OCI-LY7 (cell line): ENCODE data around the gene IZUMO4. TPM values are rescaled to one million over a fixed set of nuclear protein-coding genes. Genes with fewer than 3 reads are reported as not detected.

Experiments
- BruUV-seq: library from RNA; stranded (reverse); fragments of 400-500 nt; replicated peaks from 2 replicates; lab custom pipeline; 2021; lab: Mats Ljungman, UMichigan
- CTCF ChIA-PET: fragments of 300-600 bp; sonication (Branson Sonifier 250); formaldehyde crosslinking; loops from one replicate; lab custom pipeline; 2022; ENCODE audit warnings: antibody characterized with exemption; ENCODE audit not compliant: unreplicated experiment; lab: Charles Lee
- POLR2A ChIA-PET: fragments of 300-600 bp; sonication (Branson Sonifier 250); formaldehyde crosslinking; loops from one replicate; lab custom pipeline; 2022; ENCODE audit warnings: antibody characterized with exemption; lab: Charles Lee
- DNase-seq: peaks from one replicate; pipeline ENCODE4 v3.0.0-alpha.2; 2015; ENCODE audit warnings: low spot score
- H2AFZ ChIP-seq: fragments of 200-600 bp; sonication (generic), shearing (Covaris generic); 2 replicates; pipeline ENCODE4 v1.6.1; 2014; ENCODE audit warnings: mild to moderate bottlenecking, antibody characterized with exemption, low read length, moderate library complexity
- H3K27ac ChIP-seq: fragments of 200-600 bp; sonication (generic); 2 replicates; pipeline ENCODE4 v1.5.1; 2014; ENCODE audit warnings: mixed run types, low read depth, mild to moderate bottlenecking, moderate library complexity, low read length, inconsistent platforms; ENCODE audit not compliant: poor library complexity, severe bottlenecking
- H3K36me3 ChIP-seq: fragments of 200-600 bp; sonication (generic); 2 replicates; pipeline ENCODE4 v1.6.1; 2014; ENCODE audit warnings: mild to moderate bottlenecking, antibody characterized with exemption, low read length, moderate library complexity, mixed read lengths; ENCODE audit not compliant: insufficient read depth
- H3K4me1 ChIP-seq: fragments of 200-600 bp; sonication (generic); 2 replicates; pipeline ENCODE4 v1.5.1; 2014; ENCODE audit warnings: mild to moderate bottlenecking, low read length; ENCODE audit not compliant: insufficient read depth, poor library complexity, severe bottlenecking
- H3K4me2 ChIP-seq: fragments of 200-600 bp; sonication (generic); 2 replicates; pipeline ENCODE4 v1.6.1; 2014; ENCODE audit warnings: mild to moderate bottlenecking, low read length
- H3K4me3 ChIP-seq: fragments of 200-600 bp; sonication (generic); 2 replicates; pipeline ENCODE4 v1.5.1; 2014; ENCODE audit warnings: mild to moderate bottlenecking, low read depth, low read length; ENCODE audit not compliant: poor library complexity, severe bottlenecking
- H3K79me2 ChIP-seq: fragments of 200-600 bp; sonication (generic); 2 replicates; pipeline ENCODE4 v1.6.1; 2016; ENCODE audit warnings: low read depth, mild to moderate bottlenecking, low read length, moderate library complexity, mixed read lengths; ENCODE audit not compliant: insufficient read depth
- H3K9me2 ChIP-seq: fragments of 200-600 bp; sonication (generic); 2 replicates; pipeline ENCODE4 v1.6.1; 2016; ENCODE audit warnings: mild to moderate bottlenecking, low read length, mixed read lengths; ENCODE audit not compliant: insufficient read depth
- H3K9me3 ChIP-seq: fragments of 200-600 bp; sonication (generic); 2 replicates; pipeline ENCODE4 v1.6.1; 2014; ENCODE audit warnings: mild to moderate bottlenecking, mixed run types, low read length, mixed read lengths
- H4K20me1 ChIP-seq: fragments of 200-600 bp; sonication (generic); 2 replicates; pipeline ENCODE4 v1.6.1; 2014; ENCODE audit warnings: mild to moderate bottlenecking, antibody characterized with exemption, low read length, moderate library complexity, mixed read lengths; ENCODE audit not compliant: insufficient read depth
- EZH2phosphoT487 ChIP-seq: fragments of 200-600 bp; sonication (generic); IDR thresholded peaks from 2 replicates; pipeline ENCODE4 v1.6.1; 2018; ENCODE audit warnings: low read depth, borderline replicate concordance, mild to moderate bottlenecking, mixed run types, antibody characterized with exemption, low read length, moderate library complexity, mixed read lengths
- intact Hi-C: fragments of 100-400 bp; cut with micrococcal nuclease; formaldehyde crosslinking; loops from one replicate; pipeline ENCODE4 v1.10.0; 2022; ENCODE audit not compliant: unreplicated experiment
- total RNA-seq, 2 experiments: library from RNA; depleted of rRNA in 1 of 2; stranded (reverse); fragments of >200 nt in 1 of 2; shearing (Covaris generic) in 1 of 2; gene quantifications; 2 replicates each; pipeline ENCODE4 v1.2.3, GENCODE V29; 2014 to 2022
- TF ChIP-seq, protein P1 (sequence below): fragments of 200-600 bp; sonication (generic); conservative IDR thresholded peaks from 2 replicates; pipeline ENCODE4 v1.5.1; 2014; ENCODE audit warnings: mild to moderate bottlenecking, antibody characterized with exemption, low read length, moderate library complexity, mixed read lengths

The IZUMO4 gene
- total RNA-seq, 2 experiments from 2014 or later = 7.3 to 12.9 TPM

GRCh38 chr19:2070986-2071673 lies 25.6 kb upstream of the IZUMO4 start:
- no peaks in the 10 kb centered on the region for H3K9me2 ChIP-seq
- peaks cover 11% of the 10 kb centered on the region; the same call in 1 of the 2 replicates for H3K79me2 ChIP-seq
- H3K27ac ChIP-seq = no peak overlapping the region
- H4K20me1 ChIP-seq = no peaks in the 10 kb centered on the region
- DNase-seq = no peak
- no peaks in the 10 kb centered on the region for H3K9me3 ChIP-seq
- ChIA-PET CTCF (no interaction called here), POLR2A (interaction anchor here (0.8 kb wide), 1 partner anchor 21 kb away, joined by 3 read pairs; no protein-coding TSS in a partner anchor)
- H2AFZ ChIP-seq = no peak overlapping the region
- H3K4me1 ChIP-seq = peaks cover 38% of the 10 kb centered on the region
- TSS peak; percentile 75 for BruUV-seq
- intact Hi-C loops = no loop called here
- H3K4me3 ChIP-seq = no peak overlapping the region
- no peak for TF ChIP-seq EZH2phosphoT487
- TF ChIP-seq, protein P1, sequence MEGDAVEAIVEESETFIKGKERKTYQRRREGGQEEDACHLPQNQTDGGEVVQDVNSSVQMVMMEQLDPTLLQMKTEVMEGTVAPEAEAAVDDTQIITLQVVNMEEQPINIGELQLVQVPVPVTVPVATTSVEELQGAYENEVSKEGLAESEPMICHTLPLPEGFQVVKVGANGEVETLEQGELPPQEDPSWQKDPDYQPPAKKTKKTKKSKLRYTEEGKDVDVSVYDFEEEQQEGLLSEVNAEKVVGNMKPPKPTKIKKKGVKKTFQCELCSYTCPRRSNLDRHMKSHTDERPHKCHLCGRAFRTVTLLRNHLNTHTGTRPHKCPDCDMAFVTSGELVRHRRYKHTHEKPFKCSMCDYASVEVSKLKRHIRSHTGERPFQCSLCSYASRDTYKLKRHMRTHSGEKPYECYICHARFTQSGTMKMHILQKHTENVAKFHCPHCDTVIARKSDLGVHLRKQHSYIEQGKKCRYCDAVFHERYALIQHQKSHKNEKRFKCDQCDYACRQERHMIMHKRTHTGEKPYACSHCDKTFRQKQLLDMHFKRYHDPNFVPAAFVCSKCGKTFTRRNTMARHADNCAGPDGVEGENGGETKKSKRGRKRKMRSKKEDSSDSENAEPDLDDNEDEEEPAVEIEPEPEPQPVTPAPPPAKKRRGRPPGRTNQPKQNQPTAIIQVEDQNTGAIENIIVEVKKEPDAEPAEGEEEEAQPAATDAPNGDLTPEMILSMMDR = no peak
- peaks cover 74% of the 10 kb centered on the region for H3K36me3 ChIP-seq
- no peak overlapping the region for H3K4me2 ChIP-seq

DNA sequence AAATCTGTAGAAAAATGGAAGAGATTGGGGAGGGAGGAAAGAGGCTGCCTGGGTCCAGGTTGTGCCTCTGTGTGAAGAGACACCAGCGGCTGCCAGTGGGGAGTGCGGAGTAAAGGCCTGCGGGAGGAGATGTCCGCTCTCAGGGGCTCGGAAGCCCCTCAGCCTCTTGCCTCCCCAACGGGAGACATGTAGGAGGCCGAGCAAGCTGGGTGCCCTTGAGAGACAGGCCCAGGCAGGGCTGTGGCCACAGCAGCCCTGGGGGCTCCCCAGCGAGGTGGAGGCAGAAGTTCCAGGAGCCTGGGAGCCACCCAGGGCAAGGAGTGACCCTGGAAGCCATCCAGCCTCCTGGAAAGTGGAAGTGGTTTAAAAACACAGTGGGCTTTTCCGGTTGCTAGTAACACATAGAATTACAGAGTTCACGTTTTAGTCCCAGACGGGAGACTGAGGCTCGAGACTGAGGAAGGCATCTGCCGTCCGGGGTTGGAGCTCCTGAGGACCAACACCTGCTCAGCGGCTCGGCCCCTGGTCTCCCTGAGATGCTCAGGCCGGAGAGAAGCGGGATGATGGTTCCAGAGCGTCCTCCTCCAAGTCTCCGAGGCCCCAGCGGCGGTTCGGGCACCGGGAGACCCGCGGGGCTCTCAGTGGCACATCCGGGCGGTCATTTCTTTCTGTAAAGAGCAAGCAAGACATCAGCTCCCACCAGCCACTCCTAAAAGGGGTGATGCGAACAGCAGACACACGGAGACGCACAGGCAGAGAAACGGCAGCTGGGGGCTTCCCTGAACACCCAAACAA lies 23.8 kb upstream of the IZUMO4 start:
- BruUV-seq = no TSS peak
- no peak overlapping the region for H3K4me3 ChIP-seq
- ChIA-PET POLR2A (no interaction called here), CTCF (no interaction called here)
- H3K36me3 ChIP-seq = peaks cover 92% of the 10 kb centered on the region
- DNase-seq = no peak
- no peak for TF ChIP-seq EZH2phosphoT487
- TF ChIP-seq, protein P1 = no peak
- H3K9me3 ChIP-seq = no peaks in the 10 kb centered on the region
- no peaks in the 10 kb centered on the region for H3K9me2 ChIP-seq
- H3K79me2 ChIP-seq = peaks cover 18% of the 10 kb centered on the region; the same call in 1 of the 2 replicates
- H3K4me2 ChIP-seq = no peak overlapping the region
- intact Hi-C loops = no loop called here
- no peaks in the 10 kb centered on the region for H4K20me1 ChIP-seq
- no peak overlapping the region for H2AFZ ChIP-seq
- H3K27ac ChIP-seq = peak overlapping the region; percentile 69
- peaks cover 28% of the 10 kb centered on the region for H3K4me1 ChIP-seq
